H1 (cell line): ENCODE data around the gene OLFM3. TPM values are rescaled to one million over a fixed set of nuclear protein-coding genes. Genes with fewer than 3 reads are reported as not detected.

Experiments
- CTCF ChIA-PET: fragments of 300-600 bp; sonication (Branson Sonifier 250); formaldehyde crosslinking; loops from one replicate; lab custom pipeline; 2021; ENCODE audit not compliant: partially characterized antibody; lab: Charles Lee
- POLR2A ChIA-PET: fragments of 300-600 bp; sonication (Branson Sonifier 250); formaldehyde crosslinking; loops from one replicate; lab custom pipeline; 2021; ENCODE audit warnings: inconsistent platforms; ENCODE audit not compliant: partially characterized antibody; lab: Charles Lee
- DNase-seq, 2 experiments: peaks; one replicate each; pipeline versions ENCODE4 v3.0.0 to v3.0.0-alpha.2; 2010 to 2022; ENCODE audit warnings: low spot score in 2 of 2, low read depth in 1 of 2, mixed read lengths in 1 of 2
- FAIRE-seq: peaks from 2 replicates; lab custom pipeline; 2011; peaks lifted over from hg19 to GRCh38; lab: Jason Lieb, UNC
- H2AFZ ChIP-seq: 2 replicates; pipeline ENCODE4 v1.8.1; 2012; ENCODE audit warnings: low read length, inconsistent platforms
- H2AK5ac ChIP-seq: 2 replicates; pipeline ENCODE4 v1.6.1; 2013; ENCODE audit warnings: low read depth, low read length
- H2BK120ac ChIP-seq: replicated peaks from 2 replicates; pipeline ENCODE3; 2013; ENCODE audit warnings: low read depth, low read length, inconsistent platforms
- H2BK12ac ChIP-seq: 2 replicates; pipeline ENCODE4 v1.6.1; 2013; ENCODE audit warnings: low read depth, low read length
- H2BK15ac ChIP-seq: 2 replicates; pipeline ENCODE4 v1.6.1; 2013; ENCODE audit warnings: low read length
- H2BK20ac ChIP-seq: 2 replicates; pipeline ENCODE4 v1.6.1; 2013; ENCODE audit warnings: low read length
- H2BK5ac ChIP-seq: 2 replicates; pipeline ENCODE4 v1.6.1; 2013; ENCODE audit warnings: low read depth, low read length
- H3K14ac ChIP-seq: 2 replicates; pipeline ENCODE4 v1.6.1; 2013; ENCODE audit warnings: inconsistent platforms; ENCODE audit not compliant: insufficient read length
- H3K18ac ChIP-seq: 2 replicates; pipeline ENCODE4 v1.6.1; 2013; ENCODE audit warnings: low read length; ENCODE audit errors: extremely low read depth
- H3K23ac ChIP-seq: 2 replicates; pipeline ENCODE4 v1.6.1; 2013; ENCODE audit warnings: inconsistent platforms; ENCODE audit not compliant: insufficient read length
- H3K23me2 ChIP-seq: 2 replicates; pipeline ENCODE4 v1.6.1; 2013; ENCODE audit warnings: low read depth, low read length
- H3K27ac ChIP-seq: 2 replicates; pipeline ENCODE4 v1.6.1; 2011; ENCODE audit warnings: low read depth, low read length, inconsistent platforms
- H3K27me3 ChIP-seq, 4 experiments: replicated peaks in 1 of 4; 1 replicate in 1 of 4; 2 replicates in 3 of 4; pipeline versions ENCODE4 v1.6.1 to v1.8.1; 2011 to 2013; ENCODE audit warnings: low read length in 3 of 4, mild to moderate bottlenecking in 3 of 4, inconsistent platforms in 2 of 4, mixed read lengths in 2 of 4, moderate library complexity in 1 of 4; ENCODE audit not compliant: control insufficient read depth in 3 of 4, insufficient read depth in 3 of 4; ENCODE audit errors: extremely low read depth in 1 of 4
- H3K36me3 ChIP-seq, 4 experiments: 2 replicates each; pipeline versions ENCODE4 v1.6.1 to v1.8.1; 2011 to 2013; ENCODE audit warnings: mild to moderate bottlenecking in 4 of 4, low read length in 3 of 4, moderate library complexity in 2 of 4, control low read depth in 1 of 4, inconsistent platforms in 1 of 4; ENCODE audit not compliant: insufficient read depth in 4 of 4, control insufficient read depth in 2 of 4
- H3K4ac ChIP-seq: replicated peaks from 2 replicates; pipeline ENCODE3; 2013; ENCODE audit warnings: low read length, low read depth, mixed read lengths, inconsistent platforms; ENCODE audit not compliant: insufficient read length
- H3K4me1 ChIP-seq, 4 experiments: replicated peaks in 1 of 4; 1 replicate in 1 of 4; 2 replicates in 3 of 4; pipeline versions ENCODE4 v1.6.1 to v1.8.1; 2011 to 2013; ENCODE audit warnings: low read length in 3 of 4, inconsistent platforms in 2 of 4, mixed read lengths in 1 of 4; ENCODE audit not compliant: insufficient read depth in 4 of 4, control insufficient read depth in 3 of 4
- H3K4me2 ChIP-seq, 2 experiments: 2 replicates each; pipeline versions ENCODE4 v1.6.1 to v1.8.1; 2011 to 2013; ENCODE audit warnings: low read depth in 2 of 2, low read length in 2 of 2, control low read depth in 1 of 2, inconsistent platforms in 1 of 2, mild to moderate bottlenecking in 1 of 2; ENCODE audit not compliant: insufficient read depth in 1 of 2
- H3K4me3 ChIP-seq, 4 experiments: fragments of 200-600, 300-600 bp in 1 of 4; sonication (generic), shearing (Covaris generic), sonication (Bioruptor Twin) in 1 of 4; 2 replicates each; pipeline versions ENCODE4 v1.5.1 to v1.8.1; 2011 to 2016; ENCODE audit warnings: low read length in 4 of 4, low read depth in 3 of 4, control low read depth in 2 of 4, inconsistent platforms in 2 of 4, mild to moderate bottlenecking in 2 of 4, mixed read lengths in 1 of 4, moderate library complexity in 1 of 4; ENCODE audit not compliant: insufficient read depth in 2 of 4; ENCODE audit errors: extremely low read depth in 1 of 4
- H3K56ac ChIP-seq: replicated peaks from 2 replicates; pipeline ENCODE3; 2013; ENCODE audit warnings: low read depth, mild to moderate bottlenecking, mixed read lengths, low read length, inconsistent platforms; ENCODE audit not compliant: insufficient read length
- H3K79me1 ChIP-seq: 2 replicates; pipeline ENCODE4 v1.6.1; 2013; ENCODE audit warnings: low read depth, low read length, control low read depth
- H3K79me2 ChIP-seq, 2 experiments: 2 replicates each; pipeline versions ENCODE4 v1.6.1 to v1.8.1; 2012 to 2013; ENCODE audit warnings: low read length in 2 of 2, mild to moderate bottlenecking in 2 of 2, inconsistent platforms in 1 of 2; ENCODE audit not compliant: insufficient read depth in 2 of 2, control insufficient read depth in 1 of 2
- H3K9ac ChIP-seq, 4 experiments: replicated peaks in 1 of 4; 1 replicate in 1 of 4; 2 replicates in 3 of 4; pipeline versions ENCODE4 v1.6.1 to v1.8.1; 2011 to 2013; ENCODE audit warnings: low read depth in 3 of 4, low read length in 3 of 4, control low read depth in 2 of 4, mild to moderate bottlenecking in 2 of 4, moderate library complexity in 2 of 4, inconsistent platforms in 1 of 4; ENCODE audit errors: extremely low read depth in 1 of 4
- H3K9me3 ChIP-seq, 2 experiments: 2 replicates each; pipeline versions ENCODE4 v1.6.1 to v1.8.1; 2012 to 2013; ENCODE audit warnings: mild to moderate bottlenecking in 2 of 2, moderate library complexity in 2 of 2, control low read depth in 1 of 2, inconsistent platforms in 1 of 2, low read depth in 1 of 2, low read length in 1 of 2, mixed read lengths in 1 of 2; ENCODE audit not compliant: insufficient read depth in 2 of 2
- H4K20me1 ChIP-seq, 2 experiments: replicated peaks in 1 of 2; 2 replicates each; pipeline versions ENCODE3 to v1.8.1; 2011 to 2013; ENCODE audit warnings: inconsistent platforms in 2 of 2, low read length in 2 of 2, mild to moderate bottlenecking in 1 of 2; ENCODE audit not compliant: insufficient read depth in 2 of 2, control insufficient read depth in 1 of 2
- H4K5ac ChIP-seq: 2 replicates; pipeline ENCODE4 v1.6.1; 2013; ENCODE audit warnings: low read length, low read depth, mixed read lengths, inconsistent platforms; ENCODE audit not compliant: insufficient read length
- H4K8ac ChIP-seq: 2 replicates; pipeline ENCODE4 v1.8.0; 2013; ENCODE audit warnings: mild to moderate bottlenecking, moderate library complexity, low read length, inconsistent platforms; ENCODE audit not compliant: insufficient read depth; ENCODE audit errors: extremely low read depth
- H4K91ac ChIP-seq: replicated peaks from 2 replicates; pipeline ENCODE3; 2013; ENCODE audit warnings: low read length, mixed read lengths, inconsistent platforms; ENCODE audit not compliant: insufficient read length
- CTBP2 ChIP-seq: IDR thresholded peaks from 2 replicates; pipeline ENCODE4 v1.7.0; 2011; ENCODE audit warnings: borderline replicate concordance, mild to moderate bottlenecking, moderate library complexity, mixed read lengths, low read length; ENCODE audit not compliant: insufficient read depth, insufficient read length
- E2F6 ChIP-seq: IDR thresholded peaks from 2 replicates; pipeline ENCODE4 v1.6.1; 2012; ENCODE audit warnings: inconsistent platforms
- FOSL1 ChIP-seq: IDR thresholded peaks from 2 replicates; pipeline ENCODE4 v1.6.1; 2011; ENCODE audit warnings: mild to moderate bottlenecking, low read depth, low read length, moderate library complexity; ENCODE audit not compliant: insufficient read depth
- MAX ChIP-seq: IDR thresholded peaks from 2 replicates; pipeline ENCODE4 v1.6.1; 2012; ENCODE audit warnings: inconsistent platforms
- RBBP5 ChIP-seq: IDR thresholded peaks from 2 replicates; pipeline ENCODE4 v1.7.1; 2012; ENCODE audit warnings: low read depth, mild to moderate bottlenecking, inconsistent platforms, low read length, moderate library complexity, borderline replicate concordance
- WGBS, 2 experiments: shearing (Covaris generic) in 1 of 2; methylation state at CpG; one replicate each; pipeline versions ENCODE4 v1.1.6 to v1.1.7; 2013 to 2015; ENCODE audit warnings: low lambda C conversion rate in 2 of 2, mixed read lengths in 2 of 2, inconsistent platforms in 1 of 2, low coverage in 1 of 2, missing lambda C conversion rate in 1 of 2; ENCODE audit not compliant: insufficient replicate concordance in 2 of 2, insufficient coverage in 1 of 2, insufficient read length in 1 of 2; ENCODE audit errors: extremely low coverage in 1 of 2, missing lambda C conversion rate in 1 of 2; 5-methylcytosine and 5-hydroxymethylcytosine counted together
- polyA plus RNA-seq, 7 experiments: library from polyadenylated mRNA; depleted of rRNA in 3 of 7; stranded (reverse) in 5 of 7; unstranded in 2 of 7; fragments of >200 nt in 5 of 7; fragments of 200-250 nt in 2 of 7; gene quantifications; 1 replicate in 5 of 7; 2 replicates in 1 of 7; 4 replicates in 1 of 7; pipeline versions ENCODE4 v1.2.1 to v1.2.3, GENCODE V29; 2011 to 2013; ENCODE audit warnings: missing spikeins in 2 of 7, mixed read lengths in 2 of 7
- total RNA-seq: library from RNA; stranded (reverse); fragmentation: NEBNext Ultra II Directional; extraction: Animal tissue kit (Norgen Biotek cat#: 25700); gene quantifications from 2 replicates; pipeline ENCODE4 v1.2.1, GENCODE V29; 2021

OLFM3 gene
- total and polyA plus RNA-seq, 2 of the 8 experiments (the other 6 are each of a cell fraction or from before 2014, with no cell fraction given), result 0.30 to 0.32 TPM

GRCh38 chr1:101902199-101902598 lies 94.5 kb downstream of the OLFM3 start:
- WGBS, 2 experiments, result 91% methylated on average over 1 of the region's 1 CpG; no CpG with 5 or more reads in 1 of the 2 experiments
- DNase-seq, result no peak
- H3K36me3 ChIP-seq, result no peaks in the 10 kb centered on the region
- no peak overlapping the region for H2BK15ac ChIP-seq
- no peak overlapping the region for H2BK5ac ChIP-seq
- H3K4me3 ChIP-seq, result no peak overlapping the region
- no peak for FAIRE-seq
- H2BK20ac ChIP-seq, result no peak overlapping the region
- no peak overlapping the region for H2BK120ac ChIP-seq
- no peak overlapping the region for H3K14ac ChIP-seq
- H3K18ac ChIP-seq, result no peak overlapping the region
- H2AK5ac ChIP-seq, result no peak overlapping the region
- no peaks in the 10 kb centered on the region for H3K79me1 ChIP-seq
- no peak overlapping the region for H3K9ac ChIP-seq
- no peak overlapping the region for H2BK12ac ChIP-seq
- no peaks in the 10 kb centered on the region for H4K20me1 ChIP-seq
- no peak overlapping the region for H2AFZ ChIP-seq
- H3K27me3 ChIP-seq, result no peaks in the 10 kb centered on the region
- H3K27ac ChIP-seq, result no peak overlapping the region
- no peak for TF ChIP-seq CTBP2
- TF ChIP-seq RBBP5, result no peak
- TF ChIP-seq E2F6, result no peak
- no peak for TF ChIP-seq MAX
- no peak for TF ChIP-seq FOSL1
- no peak overlapping the region for H4K8ac ChIP-seq
- H3K79me2 ChIP-seq, result no peaks in the 10 kb centered on the region
- no peak overlapping the region for H3K23ac ChIP-seq
- ChIA-PET POLR2A (no interaction called here), CTCF (interaction anchor here (0.6 to 0.9 kb wide), 2 partner anchors 13 to 406 kb away, joined by 3 to 5 read pairs; no protein-coding TSS in a partner anchor)
- H4K5ac ChIP-seq, result no peak overlapping the region
- no peaks in the 10 kb centered on the region for H3K9me3 ChIP-seq
- H3K4me1 ChIP-seq, result peaks cover 0 to 3% (median 1%) of the 10 kb centered on the region in 4 experiments; a peak in 2 of 7 replicates
- no peak overlapping the region for H3K4me2 ChIP-seq
- no peak overlapping the region for H3K4ac ChIP-seq
- H4K91ac ChIP-seq, result no peak overlapping the region
- H3K56ac ChIP-seq, result no peak overlapping the region
- no peaks in the 10 kb centered on the region for H3K23me2 ChIP-seq
